GM19328 (cell line): ENCODE data around the gene MAST2.
A peak's percentile ranks its signal among the peaks of the same experiment; 100 is the strongest.

Source experiments
- ATAC-seq: cut with Tn5 transposase; IDR thresholded peaks from one replicate; pipeline ENCODE4 v1.9.1; 2021; ENCODE audit warnings: mild to moderate bottlenecking, moderate library complexity; ENCODE audit not compliant: unreplicated experiment

The MAST2 gene

DNA sequence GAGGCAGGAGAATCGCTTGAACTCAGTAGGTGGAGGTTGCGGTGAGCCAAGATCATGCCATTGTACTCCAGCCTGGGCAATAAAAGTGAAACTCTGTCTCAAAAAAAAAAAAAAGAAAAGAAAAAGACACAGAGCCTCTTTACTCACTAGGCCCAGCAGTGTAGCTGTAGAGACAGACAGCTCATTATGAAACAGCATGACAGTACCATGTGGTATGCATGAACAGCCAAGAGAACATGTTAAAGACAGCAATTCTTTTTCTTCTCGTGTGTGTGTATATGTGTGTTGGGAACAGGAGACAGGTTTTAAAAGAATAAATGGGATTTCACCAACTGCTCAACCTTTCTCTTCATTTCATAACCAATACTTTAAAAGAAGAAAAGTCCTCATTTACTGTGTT lies 210.2 kb downstream of the MAST2 start:
- ATAC-seq = no peak

DNA sequence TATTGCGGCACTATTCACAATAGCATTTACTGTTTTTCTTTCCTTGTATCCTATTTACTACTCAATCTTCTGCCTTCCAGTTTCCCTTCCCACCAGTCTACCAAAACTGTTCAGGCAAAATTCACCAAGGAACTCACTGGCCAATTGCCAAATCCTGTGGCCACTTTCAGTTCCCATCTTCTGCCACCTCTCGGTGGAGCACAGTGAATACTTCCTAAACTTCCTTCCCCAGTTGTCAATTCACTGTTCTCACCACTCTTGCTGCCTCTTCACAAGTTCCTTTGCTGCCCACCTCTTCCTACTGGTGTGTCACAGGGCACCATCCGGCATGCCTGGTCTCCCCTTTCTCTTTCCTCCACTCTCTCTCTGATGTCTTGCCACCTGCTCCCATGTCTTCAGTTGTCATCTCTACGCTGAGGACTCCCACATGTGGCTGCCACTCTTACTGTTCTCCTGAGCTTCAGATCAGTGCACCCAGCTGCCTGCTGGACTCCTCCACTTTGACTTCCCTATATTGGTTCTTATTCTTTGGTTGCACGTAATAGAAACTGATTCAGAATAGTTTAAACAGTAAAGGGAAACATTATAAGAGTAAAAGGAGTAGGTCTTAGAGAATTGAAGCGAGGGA lies 214.6 kb downstream of the MAST2 start:
- no peak for ATAC-seq

DNA sequence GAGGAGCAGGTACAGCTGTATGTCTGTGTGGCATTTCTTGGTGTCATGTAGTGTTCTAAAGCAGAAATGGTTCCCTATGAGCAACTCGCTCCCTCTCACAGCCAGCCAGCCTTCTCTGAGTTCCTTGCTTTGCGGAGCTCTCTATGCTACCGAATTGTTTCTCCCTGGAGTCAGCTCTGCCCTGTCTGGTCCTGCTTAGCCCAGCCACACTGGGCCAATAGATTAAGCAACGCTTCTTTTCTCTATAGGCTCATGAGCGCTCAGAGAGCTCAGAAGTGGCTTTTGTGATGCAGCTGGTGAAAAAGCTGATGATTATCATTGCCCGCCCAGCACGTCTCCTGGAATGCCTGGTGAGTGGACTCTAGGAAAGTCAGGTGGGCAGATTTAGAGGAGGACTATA lies 215.9 kb downstream of the MAST2 start:
- ATAC-seq = no peak

DNA sequence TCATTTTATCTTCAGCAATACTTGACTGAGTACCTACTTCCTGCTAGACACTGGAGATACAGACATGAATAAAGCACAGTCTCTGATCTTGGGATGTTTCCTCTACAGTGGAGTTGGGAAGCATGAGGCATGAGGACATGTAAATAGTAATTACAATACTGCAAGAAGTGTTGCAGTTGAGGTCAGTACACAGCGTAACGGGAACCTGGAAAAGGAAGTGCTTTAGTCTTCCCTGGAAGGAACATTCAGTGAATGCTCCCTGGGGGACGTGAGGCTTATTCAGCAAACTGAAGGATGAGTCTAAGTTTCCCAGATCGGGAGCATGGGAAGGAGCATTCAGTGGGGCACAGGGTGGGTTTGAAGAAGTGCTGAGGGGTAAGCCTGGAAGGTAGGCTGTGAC lies 216.6 kb downstream of the MAST2 start:
- no peak for ATAC-seq

DNA sequence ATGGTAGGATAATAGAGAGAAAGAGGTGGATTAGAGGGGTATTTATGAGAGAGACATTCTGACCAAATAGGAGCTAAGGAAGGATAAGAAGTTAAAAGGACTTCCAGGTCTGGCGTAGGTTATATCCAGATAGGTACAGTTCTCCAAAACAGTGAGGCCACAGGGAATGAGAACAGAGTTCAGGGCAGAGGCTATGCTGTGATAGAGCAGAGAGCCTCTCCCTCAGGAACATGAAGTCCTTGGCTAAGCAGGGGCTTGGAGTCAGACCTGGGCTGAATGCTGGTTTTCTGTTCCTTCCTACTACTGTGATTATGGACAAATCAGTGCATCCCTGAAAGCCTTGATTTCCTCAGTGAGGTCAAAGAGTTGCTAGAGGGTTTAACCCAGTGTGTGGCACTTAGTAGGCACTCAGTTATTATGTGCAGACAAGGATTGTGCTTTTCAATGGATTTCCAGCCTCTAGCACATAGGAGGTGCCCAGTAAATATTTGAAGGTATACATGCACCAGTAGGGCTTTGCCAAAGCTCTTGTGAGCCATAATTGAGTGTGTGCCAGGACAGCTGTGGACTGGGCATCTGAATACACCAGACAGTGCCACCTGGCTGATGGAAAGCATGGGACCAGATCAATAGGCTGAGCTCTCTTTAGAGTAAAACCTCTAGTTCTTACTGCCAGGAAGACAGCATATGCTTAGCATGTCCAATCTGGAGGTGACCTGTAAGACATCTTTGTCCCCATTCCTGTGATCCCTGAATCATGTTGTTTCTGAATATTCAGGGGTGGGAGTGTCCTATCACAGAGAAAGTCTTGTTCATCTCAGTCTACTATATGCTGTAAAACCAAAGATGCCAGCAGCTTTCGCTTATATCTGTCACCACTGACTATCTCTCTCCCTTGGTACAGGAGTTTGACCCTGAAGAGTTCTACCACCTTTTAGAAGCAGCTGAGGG lies 217.9 kb downstream of the MAST2 start:
- ATAC-seq = no peak

DNA sequence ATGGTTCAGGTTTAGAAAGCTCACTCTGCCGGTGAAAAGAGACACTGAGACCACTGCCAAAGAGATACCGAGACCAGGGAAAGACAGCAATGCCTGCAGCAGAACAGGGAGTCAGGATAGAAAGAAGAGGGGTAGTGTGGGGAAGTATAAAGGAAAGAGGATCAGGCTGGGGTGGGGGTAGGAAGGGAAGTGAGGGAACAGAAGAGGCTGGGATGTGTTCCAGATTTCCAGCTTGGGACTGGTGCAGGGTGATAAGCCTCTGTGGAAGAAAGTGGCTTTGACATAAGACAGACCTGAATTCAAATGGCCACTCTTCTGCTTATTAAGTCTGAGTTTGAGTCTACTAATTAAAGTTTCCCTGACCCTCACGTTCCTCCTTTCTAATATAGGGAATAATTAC lies 223.1 kb downstream of the MAST2 start:
- ATAC-seq = no peak

DNA sequence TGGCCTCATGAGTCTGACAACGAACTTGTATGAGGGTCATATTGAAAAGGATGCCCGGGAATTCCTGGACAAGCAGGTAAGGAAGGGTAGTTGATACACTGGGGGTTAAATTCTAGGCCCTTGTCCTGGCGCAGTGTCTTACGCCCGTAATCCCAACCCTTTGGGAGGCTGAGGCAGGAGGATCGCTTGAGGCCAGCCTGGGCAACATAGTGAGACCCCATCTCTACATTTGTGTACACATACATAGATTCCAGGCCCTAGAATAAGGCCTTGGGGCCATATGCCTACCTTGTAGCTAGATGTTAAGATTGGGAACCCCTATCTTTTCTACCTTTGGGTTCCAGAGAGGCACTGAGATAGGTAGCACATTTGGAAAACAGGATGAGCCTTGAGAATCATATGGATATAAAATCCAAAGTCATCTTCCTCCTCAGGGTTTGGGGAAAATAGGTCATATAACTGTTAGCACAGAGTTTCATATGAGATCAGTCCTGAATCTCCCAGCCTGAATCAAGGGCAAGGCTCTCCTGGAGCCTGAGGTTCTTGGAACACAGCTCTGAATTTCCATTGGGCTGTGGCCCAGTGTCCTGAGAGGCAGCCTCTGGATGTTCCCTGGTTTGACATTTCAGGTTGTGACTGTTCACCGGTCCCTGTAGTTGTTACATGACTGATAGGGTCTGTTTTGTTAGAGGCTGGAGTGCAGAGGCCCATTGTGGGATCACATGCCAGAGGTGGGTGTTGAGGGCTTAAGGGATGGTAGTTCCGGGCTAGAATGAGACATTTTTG lies 224.6 kb downstream of the MAST2 start:
- ATAC-seq = no peak

DNA sequence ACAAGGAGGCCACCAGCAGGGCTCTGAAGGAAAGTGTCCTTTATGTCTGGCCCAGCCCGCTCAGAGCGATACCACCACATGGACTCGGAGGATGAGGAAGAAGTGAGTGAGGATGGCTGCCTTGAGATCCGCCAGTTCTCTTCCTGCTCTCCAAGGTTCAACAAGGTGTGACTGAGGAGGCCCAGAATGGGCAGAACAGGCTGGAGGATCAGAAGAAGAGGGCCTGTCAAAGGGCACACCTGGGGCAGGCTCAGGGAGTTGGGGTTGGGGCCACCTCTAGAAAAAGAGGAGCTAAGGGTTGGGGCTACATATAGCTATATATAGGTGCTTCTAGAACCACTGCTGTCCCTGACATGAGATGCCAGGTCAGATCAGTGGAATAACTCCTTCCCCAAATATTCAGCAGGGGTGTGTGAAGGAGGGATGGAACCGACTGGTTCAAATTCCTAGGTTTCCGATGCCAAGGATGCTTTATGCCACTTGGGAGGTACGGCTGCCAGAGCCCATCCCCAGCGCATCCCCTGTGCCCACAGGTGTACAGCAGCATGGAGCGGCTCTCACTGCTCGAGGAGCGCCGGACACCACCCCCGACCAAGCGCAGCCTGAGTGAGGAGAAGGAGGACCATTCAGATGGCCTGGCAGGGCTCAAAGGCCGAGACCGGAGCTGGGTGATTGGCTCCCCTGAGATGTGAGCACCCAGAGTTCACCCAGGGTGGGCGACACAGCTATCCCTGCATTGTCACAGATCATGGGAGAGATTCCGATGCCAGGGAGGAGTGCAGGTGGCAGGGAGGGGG lies 226.9 kb downstream of the MAST2 start:
- no peak for ATAC-seq

DNA sequence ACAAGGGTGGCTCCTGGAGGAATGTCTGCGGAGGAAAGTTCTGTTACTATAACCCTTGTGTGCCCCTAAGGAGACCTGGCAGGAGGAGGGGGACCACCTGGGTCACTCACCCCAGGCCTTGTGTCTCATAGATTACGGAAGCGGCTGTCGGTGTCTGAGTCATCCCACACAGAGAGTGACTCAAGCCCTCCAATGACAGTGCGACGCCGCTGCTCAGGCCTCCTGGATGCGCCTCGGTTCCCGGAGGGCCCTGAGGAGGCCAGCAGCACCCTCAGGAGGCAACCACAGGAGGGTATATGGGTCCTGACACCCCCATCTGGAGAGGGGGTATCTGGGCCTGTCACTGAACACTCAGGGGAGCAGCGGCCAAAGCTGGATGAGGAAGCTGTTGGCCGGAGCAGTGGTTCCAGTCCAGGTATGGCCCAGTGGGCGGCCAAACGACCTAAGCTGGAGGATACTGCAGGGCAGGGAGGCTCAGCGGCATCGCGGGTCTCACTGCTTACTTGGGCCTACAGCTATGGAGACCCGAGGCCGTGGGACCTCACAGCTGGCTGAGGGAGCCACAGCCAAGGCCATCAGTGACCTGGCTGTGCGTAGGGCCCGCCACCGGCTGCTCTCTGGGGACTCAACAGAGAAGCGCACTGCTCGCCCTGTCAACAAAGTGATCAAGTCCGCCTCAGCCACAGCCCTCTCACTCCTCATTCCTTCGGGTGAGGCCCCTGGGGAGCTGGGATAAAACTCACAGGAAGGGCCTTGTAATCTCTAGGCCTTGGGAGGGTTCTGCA lies 227.7 kb downstream of the MAST2 start:
- ATAC-seq = no peak

DNA sequence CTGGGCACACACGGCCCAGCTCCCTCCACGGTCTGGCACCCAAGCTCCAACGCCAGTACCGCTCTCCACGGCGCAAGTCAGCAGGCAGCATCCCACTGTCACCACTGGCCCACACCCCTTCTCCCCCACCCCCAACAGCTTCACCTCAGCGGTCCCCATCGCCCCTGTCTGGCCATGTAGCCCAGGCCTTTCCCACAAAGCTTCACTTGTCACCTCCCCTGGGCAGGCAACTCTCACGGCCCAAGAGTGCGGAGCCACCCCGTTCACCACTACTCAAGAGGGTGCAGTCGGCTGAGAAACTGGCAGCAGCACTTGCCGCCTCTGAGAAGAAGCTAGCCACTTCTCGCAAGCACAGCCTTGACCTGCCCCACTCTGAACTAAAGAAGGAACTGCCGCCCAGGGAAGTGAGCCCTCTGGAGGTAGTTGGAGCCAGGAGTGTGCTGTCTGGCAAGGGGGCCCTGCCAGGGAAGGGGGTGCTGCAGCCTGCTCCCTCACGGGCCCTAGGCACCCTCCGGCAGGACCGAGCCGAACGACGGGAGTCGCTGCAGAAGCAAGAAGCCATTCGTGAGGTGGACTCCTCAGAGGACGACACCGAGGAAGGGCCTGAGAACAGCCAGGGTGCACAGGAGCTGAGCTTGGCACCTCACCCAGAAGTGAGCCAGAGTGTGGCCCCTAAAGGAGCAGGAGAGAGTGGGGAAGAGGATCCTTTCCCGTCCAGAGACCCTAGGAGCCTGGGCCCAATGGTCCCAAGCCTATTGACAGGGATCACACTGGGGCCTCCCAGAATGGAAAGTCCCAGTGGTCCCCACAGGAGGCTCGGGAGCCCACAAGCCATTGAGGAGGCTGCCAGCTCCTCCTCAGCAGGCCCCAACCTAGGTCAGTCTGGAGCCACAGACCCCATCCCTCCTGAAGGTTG lies 231.4 kb downstream of the MAST2 start:
- no peak for ATAC-seq

DNA sequence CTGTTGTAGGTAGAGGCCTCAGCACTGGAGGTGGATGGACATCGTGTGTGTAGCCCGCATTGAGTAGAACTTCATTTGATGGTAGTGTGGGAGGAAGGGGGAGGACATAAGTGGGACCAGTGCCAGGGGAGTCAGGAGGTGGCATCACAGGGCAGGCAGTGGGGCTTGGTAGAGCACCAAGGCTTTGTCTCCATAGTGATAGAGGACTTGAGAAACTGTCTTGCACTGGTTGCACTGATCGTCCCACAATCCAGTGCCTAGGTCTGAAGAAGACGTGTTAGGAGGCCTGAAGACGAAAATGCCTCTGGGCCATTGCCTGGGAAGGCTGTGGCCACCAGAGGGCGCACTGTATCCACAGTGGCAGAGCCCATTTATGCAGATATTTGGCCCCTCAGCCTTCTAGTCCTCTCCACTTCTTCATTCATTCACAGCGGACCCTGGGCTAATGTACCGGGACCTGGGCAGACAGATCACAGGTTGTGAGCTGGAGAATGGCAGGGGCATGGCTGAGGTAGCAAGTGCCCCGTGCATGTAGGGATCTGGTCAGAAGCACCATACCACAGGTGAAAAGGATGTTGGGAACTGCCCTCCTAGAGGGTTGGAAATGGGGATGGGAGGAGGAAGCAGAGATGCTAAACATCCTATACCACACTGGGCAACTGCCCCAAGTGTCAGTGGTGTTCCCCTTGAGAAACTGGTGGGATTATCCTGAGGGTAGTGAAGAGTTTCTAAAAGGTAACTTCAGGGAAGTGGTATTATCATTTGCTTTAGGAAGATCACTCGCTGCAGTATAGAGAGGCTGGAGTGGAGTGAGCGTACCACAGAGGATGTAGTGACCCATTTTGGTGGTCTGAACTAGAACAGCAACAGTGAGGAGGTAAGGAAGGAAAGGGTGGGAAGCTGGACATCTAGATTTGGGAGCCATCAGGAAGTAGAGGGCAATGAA lies 233.8 kb downstream of the MAST2 start:
- no peak for ATAC-seq

DNA sequence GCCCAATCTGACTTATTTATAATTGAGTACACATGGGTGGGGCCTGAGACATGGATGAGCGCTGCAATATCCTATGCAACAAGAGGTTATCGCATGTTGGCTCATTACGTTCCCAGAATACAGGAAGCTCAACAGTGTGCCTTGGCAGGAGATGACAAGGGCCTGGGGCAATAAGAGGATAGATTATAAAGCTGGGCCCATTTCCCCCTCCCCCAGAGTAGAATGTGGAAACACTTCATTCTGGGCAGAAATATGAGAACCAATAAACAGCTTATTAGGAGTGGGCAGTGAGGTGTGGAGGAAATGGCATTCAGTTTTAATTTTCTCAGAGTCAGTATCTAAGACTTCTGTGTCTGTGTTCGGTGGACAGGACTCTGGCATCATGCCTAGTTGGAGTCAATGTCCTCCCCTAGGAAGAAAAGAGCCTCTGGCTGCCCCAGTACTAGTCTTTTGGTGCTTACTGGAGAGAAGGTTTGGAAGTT lies 236.2 kb downstream of the MAST2 start:
- ATAC-seq = no peak

DNA sequence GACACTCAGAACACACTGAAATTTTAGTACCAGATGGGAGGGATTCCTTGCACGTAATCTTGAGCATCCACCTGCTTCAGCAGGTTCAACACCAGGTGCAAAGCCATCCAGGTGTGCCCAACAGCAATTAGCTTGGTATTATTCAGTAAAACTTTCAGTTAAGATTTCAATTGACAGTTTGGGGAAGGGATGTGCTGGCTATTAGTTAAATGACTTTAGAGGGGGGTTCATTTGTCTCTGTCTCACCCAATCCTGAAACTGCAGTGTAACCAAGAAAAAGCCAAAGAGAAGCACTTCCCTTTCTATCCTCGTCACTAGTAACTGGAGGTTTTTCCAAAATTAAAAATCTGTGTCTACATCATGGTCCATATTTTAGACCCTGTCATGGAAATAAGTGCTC lies 238.1 kb downstream of the MAST2 start:
- no peak for ATAC-seq

DNA sequence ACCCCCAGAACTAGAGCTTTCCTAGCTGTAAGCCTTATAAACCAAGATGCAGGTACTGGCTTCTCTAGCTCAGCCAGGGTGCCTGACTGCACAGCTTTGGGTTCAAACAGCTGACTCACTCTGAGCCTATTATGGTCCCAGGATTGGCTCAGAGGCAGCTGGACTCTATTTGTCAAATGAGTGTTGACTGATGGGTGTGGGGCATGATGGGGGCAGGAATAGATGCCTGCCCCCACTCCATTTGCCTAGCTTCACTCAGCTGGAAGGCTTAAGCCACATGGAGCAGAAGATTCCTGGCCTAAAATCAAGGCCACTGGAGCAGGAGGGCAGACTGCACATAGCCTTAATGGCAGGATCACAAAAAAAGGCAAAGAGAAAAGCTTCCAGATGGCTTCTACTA lies 238.6 kb downstream of the MAST2 start:
- ATAC-seq = no peak

DNA sequence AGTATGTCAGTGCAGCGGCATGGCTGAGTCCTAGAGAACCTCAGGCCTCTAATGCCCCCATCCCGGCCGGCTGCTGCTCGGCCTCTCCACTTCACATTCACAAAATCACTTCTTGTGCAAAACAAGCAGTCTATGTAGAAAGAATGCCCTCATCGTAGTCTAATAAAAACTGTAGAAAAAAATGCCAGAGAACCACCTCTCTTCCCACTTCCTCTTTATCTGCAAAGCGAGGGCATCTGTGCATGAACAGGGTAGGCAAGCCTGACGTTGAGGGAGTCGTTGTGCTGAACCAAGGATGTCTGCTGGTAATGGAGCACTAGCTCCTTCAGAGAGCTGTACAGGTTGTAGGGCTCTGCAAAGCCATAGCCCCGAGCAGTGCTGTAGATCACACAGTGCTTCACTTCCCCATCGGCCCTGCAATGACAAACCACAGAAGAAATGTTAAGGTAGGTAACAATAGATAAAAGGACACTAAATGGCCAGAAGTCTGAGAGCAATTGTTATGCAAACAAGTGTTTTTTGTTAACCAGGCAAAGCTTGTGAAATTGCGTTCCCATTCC lies 240.1 kb downstream of the MAST2 start:
- peak; percentile 85 for ATAC-seq

DNA sequence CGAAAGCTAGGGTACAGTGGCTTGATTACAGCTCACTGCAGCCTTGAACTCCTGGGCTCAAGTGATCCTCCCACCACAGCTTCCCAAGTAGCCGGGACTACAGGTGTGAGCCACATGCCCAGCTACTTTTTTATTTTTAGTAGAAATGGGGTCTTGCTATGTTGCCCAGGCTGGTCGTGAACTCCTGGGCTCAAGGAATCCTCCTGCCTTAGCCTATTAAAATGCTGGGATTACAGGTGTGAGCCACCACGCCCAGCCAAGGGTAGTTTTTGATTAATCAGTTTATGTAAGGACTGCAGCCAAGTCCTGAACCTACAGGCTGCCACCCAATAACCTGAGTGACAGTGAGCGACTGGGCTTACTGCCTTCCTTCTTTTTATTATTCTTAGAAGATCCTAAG lies 240.7 kb downstream of the MAST2 start:
- ATAC-seq = no peak

DNA sequence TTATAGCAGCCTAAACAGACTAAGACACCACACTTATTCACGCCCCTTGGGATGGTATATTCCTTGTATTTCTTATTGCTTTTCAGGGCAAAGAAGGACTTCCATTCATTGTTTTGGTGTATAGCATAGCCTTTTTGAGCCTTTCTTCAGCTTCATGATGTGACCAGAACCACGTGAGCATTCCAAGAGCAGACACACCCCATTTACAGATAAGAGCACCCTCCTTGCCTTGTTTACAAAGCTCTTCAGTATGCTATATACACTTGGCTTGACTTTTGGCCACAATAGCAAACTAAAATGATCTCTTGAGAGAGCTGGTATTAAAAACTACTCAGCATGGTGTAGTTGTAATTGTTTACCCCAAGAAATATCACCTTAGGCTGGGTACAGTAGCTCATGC lies 250.3 kb downstream of the MAST2 start:
- ATAC-seq = no peak
